Kidney (tissue), 14 donors: ENCODE data around the gene INTS14. TPM values are rescaled to one million over a fixed set of nuclear protein-coding genes. Genes with fewer than 3 reads are reported as not detected.

Experiments used
- DNase-seq, 5 donors: peaks; one replicate each; pipeline ENCODE4 v3.0.0-alpha.2; 2013 to 2020
- FAIRE-seq: peaks from 2 replicates; lab custom pipeline; 2012; peaks lifted over from hg19 to GRCh38; lab: Jason Lieb, UNC
- H3K27ac ChIP-seq, 2 donors: one replicate each; pipeline ENCODE4 v1.7.0; 2013; ENCODE audit warnings: low read depth in 2 of 2, low read length in 2 of 2, inconsistent platforms in 1 of 2
- H3K27me3 ChIP-seq: one replicate; pipeline ENCODE4 v1.7.1; 2013; ENCODE audit warnings: low read length, inconsistent platforms; ENCODE audit not compliant: control insufficient read depth, insufficient read depth
- H3K36me3 ChIP-seq, 3 donors: one replicate each; pipeline versions ENCODE4 v1.7.0 to v1.7.1; 2013; ENCODE audit warnings: low read length in 3 of 3, control low read depth in 1 of 3, inconsistent platforms in 1 of 3; ENCODE audit not compliant: insufficient read depth in 3 of 3, control insufficient read depth in 2 of 3
- H3K4me1 ChIP-seq, 3 donors: one replicate each; pipeline versions ENCODE4 v1.7.0 to v1.7.1; 2013; ENCODE audit warnings: low read length in 3 of 3, inconsistent platforms in 1 of 3, low read depth in 1 of 3; ENCODE audit not compliant: control insufficient read depth in 2 of 3, insufficient read depth in 2 of 3
- H3K4me3 ChIP-seq, 3 donors: one replicate each; pipeline versions ENCODE4 v1.7.0 to v1.8.1; 2013; ENCODE audit warnings: low read length in 3 of 3, control low read depth in 1 of 3, inconsistent platforms in 1 of 3
- H3K9ac ChIP-seq, 3 donors: one replicate each; pipeline versions ENCODE4 v1.7.0 to v1.7.1; 2013; ENCODE audit warnings: low read length in 3 of 3, control low read depth in 1 of 3, inconsistent platforms in 1 of 3
- H3K9me3 ChIP-seq, 3 donors: one replicate each; pipeline versions ENCODE4 v1.7.0 to v1.7.1; 2013; ENCODE audit warnings: low read length in 3 of 3, control low read depth in 1 of 3, inconsistent platforms in 1 of 3; ENCODE audit not compliant: control insufficient read depth in 2 of 3, insufficient read depth in 1 of 3
- CTCF ChIP-seq: IDR thresholded peaks from 3 replicates; pipeline ENCODE4 v1.5.1; 2012; ENCODE audit warnings: mild to moderate bottlenecking, moderate library complexity, borderline replicate concordance; ENCODE audit not compliant: insufficient read depth; ENCODE audit errors: extremely low read depth
- intact Hi-C: fragments of 100-400 bp; cut with DNase I; formaldehyde crosslinking; loops from one replicate; pipeline ENCODE4 v1.11.1; 2022
- polyA plus RNA-seq: library from polyadenylated mRNA; stranded (reverse); fragments of 350-450 nt; fragmentation: Illumina TruSeq; extraction: RNeasy Lipid Tissue Mini Kit (QIAGEN cat#74804); gene quantifications from one replicate; pipeline ENCODE4 v1.2.3, GENCODE V29; 2014; ENCODE audit warnings: low read depth, low replicate concordance; ENCODE audit not compliant: insufficient read depth
- total RNA-seq: library from RNA; stranded (reverse); fragmentation: NEBNext Ultra II Directional; extraction: Animal tissue kit (Norgen Biotek cat#: 25700); gene quantifications from one replicate; pipeline ENCODE4 v1.2.1, GENCODE V29; 2021
- donor health status: control.
- donor health status: control.
- donor health status: control.
- donor health status: control.
- donor health status: control.
- donor health status: DM: yes; HTN: yes; CAD: no.
- donor health status: Normal renal cell carcinoma (clear cell type).

Gene INTS14
- total and polyA plus RNA-seq, 2 donors from 2014 or later: 27.8 to 37.1 TPM

DNA sequence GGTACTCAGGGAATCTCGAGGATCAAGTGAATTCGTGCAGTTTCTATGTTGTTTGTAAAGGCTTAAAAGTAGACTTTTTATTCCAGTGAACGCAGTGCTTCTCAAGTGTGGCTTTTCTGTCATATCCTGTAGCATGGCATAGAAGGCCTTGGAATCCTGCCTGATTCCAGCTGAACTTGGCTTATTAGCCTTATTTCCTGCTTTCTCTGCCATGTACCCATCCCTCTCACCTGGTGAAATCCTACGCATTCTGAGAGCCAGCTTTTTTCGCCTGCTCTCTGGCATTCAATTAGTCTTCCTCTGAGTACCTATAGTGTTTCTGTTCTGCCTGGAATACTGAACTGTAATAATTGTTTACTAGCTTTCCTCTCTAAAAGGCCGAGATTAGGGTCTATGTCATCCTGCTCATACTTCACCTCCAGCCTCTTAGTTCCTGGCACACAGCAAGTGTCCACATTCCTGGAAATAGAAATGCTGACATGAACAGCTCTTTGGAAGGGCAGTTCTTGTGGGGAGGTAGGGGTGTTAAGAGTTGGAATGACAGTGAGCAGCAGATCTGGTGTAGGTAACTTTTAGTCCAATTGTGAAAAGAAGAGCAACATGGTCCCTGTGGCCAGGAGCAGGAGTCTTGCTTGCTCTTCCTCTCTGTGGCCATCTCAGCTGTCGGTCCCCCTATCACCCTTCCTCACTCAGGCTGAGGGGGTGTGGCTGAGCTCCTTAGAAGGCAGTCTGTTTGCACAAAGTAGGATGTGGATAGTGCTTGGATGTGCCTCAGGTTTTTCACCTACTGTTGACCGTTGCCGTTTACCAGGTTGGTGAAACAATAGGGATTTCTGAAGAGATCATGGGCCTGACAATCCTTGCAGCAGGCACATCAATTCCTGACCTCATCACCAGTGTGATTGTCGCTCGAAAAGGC, 41.2 kb upstream of the INTS14 start:
- H3K4me3 ChIP-seq: no peak overlapping the region
- no peaks in the 10 kb centered on the region for H3K4me1 ChIP-seq
- no peaks in the 10 kb centered on the region for H3K9me3 ChIP-seq
- DNase-seq (no peak), FAIRE-seq (no peak)
- no peak overlapping the region for H3K27ac ChIP-seq
- H3K9ac ChIP-seq: no peak overlapping the region
- H3K36me3 ChIP-seq: peaks cover 0 to 12% (median 3%) of the 10 kb centered on the region in 3 donors
- H3K27me3 ChIP-seq: no peaks in the 10 kb centered on the region
- no peak for TF ChIP-seq CTCF
- intact Hi-C loops: no loop called here

GRCh38 chr15:65651042-65651322, 40.1 kb upstream of the INTS14 start:
- Histone ChIP-seq H3K27ac (no peak overlapping the region), H3K36me3 (peaks cover 0 to 12% (median 3%) of the 10 kb centered on the region in 3 donors), H3K4me3 (no peak overlapping the region), H3K4me1 (no peaks in the 10 kb centered on the region), H3K27me3 (no peaks in the 10 kb centered on the region), H3K9me3 (no peaks in the 10 kb centered on the region), H3K9ac (no peak overlapping the region)
- DNase-seq: no peak
- intact Hi-C loops: no loop called here
- TF ChIP-seq CTCF: no peak
- no peak for FAIRE-seq

GRCh38 chr15:65650312-65651041, 39.5 kb upstream of the INTS14 start:
- intact Hi-C loops: no loop called here
- no peak for FAIRE-seq
- H3K4me1 ChIP-seq: no peaks in the 10 kb centered on the region
- no peak overlapping the region for H3K9ac ChIP-seq
- H3K36me3 ChIP-seq: peaks cover 0 to 12% (median 3%) of the 10 kb centered on the region in 3 donors
- H3K9me3 ChIP-seq: no peaks in the 10 kb centered on the region
- no peak for TF ChIP-seq CTCF
- DNase-seq: no peak
- no peaks in the 10 kb centered on the region for H3K27me3 ChIP-seq
- no peak overlapping the region for H3K4me3 ChIP-seq
- H3K27ac ChIP-seq: no peak overlapping the region
